GM19395 (cell line): ENCODE data around the gene HSD17B7.
A peak's percentile ranks its signal among the peaks of the same experiment; 100 is the strongest.
"Not testable (repeated sequence)": the region's sequence is repeated elsewhere in the genome, so short reads cannot be mapped to it uniquely, and the experiment has no call there.

Experiments
- ATAC-seq: cut with Tn5 transposase; IDR thresholded peaks from one replicate; pipeline ENCODE4 v1.9.1; 2021; ENCODE audit warnings: mild to moderate bottlenecking, moderate library complexity; ENCODE audit not compliant: unreplicated experiment

HSD17B7 gene

GRCh38 chr1:162799995-162800830 lies 9.7 kb downstream of the HSD17B7 start:
- not testable (repeated sequence) for ATAC-seq

- not testable (repeated sequence) for ATAC-seq
Observed at GRCh38 chr1:162807503-162807902, 17.0 kb downstream of the HSD17B7 start.

GRCh38 chr1:162812357-162812756 lies 21.9 kb downstream of the HSD17B7 start:
- not testable (repeated sequence) for ATAC-seq

DNA sequence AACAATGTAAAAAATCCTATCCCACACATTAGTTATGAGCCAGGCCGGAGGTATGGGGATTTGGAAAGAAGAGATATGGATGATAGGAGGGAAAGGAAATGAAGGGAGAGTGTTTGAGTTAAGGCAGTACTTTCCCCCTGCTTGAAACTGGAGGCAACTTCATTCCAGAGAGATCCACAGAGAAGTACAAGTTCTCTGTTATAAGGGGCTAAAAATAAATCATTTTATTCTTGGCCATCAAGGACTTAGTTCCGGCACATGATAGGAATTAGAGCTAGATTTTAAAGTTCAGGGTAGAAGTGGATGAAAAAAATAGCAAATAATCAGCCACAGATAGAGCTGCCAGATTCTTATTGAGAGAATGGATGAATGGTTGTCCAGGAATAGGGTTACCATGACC lies 27.6 kb downstream of the HSD17B7 start:
- ATAC-seq = not testable (repeated sequence)

- ATAC-seq = not testable (repeated sequence)
Observed at GRCh38 chr1:162818666-162819065, 28.2 kb downstream of the HSD17B7 start.

GRCh38 chr1:162822391-162823200 lies 32.1 kb downstream of the HSD17B7 start:
- ATAC-seq = no peak

GRCh38 chr1:162823231-162823630 lies 32.7 kb downstream of the HSD17B7 start:
- ATAC-seq = no peak

DNA sequence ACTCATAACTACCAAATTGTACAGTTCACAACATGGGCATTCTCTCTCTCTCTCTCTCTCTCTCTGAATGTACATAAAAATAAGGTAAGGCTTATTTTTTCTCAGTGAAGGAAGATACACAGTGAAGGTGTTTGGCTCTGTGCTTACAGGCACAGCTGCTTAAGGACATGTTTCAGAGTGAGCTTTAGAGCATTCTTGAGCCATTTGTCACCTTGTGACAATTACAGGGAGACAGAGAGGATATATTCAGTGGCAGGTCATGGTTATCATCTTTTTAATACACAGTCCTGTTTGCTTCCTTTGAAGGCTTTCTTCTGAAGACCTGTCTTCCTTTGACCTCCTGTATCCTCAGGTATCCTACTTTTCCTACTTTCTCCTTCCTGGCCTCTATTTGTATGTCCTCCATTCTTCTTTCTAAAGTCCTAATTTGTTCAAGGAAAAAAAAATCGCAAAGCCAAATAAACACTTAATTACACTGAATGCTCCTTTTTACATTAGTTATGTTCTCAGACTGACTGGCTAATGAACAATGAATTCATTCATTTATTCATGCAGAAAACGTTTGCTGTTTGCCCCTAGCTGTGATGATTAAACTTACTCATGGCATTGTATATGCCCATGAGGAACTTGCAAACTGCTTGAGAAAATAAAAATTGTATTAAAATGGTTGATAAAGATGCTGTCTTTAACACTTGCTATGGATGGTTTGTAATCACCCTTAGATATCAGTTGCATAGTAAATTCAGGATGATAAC lies 33.4 kb downstream of the HSD17B7 start:
- no peak for ATAC-seq

DNA sequence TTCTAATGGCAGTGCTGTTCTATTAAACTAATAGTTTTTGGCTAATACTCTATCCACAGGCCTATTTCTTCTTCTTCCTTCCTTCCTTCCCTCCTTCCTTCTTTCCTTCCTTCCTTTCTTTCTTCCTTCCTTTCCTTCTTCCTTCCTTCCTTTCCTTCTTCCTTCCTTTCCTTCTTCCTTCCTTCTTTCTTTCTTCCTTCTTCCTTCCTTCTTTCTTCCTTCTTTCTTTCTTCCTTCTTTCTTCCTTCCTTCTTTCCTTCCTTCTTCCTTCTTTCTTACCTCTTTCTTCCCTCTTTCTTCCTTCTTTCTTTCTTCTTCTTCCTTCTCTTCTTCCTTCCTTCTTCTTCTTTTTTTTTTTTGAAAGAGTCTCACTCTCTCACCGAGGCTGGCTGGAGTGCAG lies 38.8 kb downstream of the HSD17B7 start:
- ATAC-seq = no peak

GRCh38 chr1:162832470-162832869 lies 42.0 kb downstream of the HSD17B7 start:
- no peak for ATAC-seq

- peak; percentile 98 for ATAC-seq
Observed at GRCh38 chr1:162835157-162835899, 44.8 kb downstream of the HSD17B7 start.

DNA sequence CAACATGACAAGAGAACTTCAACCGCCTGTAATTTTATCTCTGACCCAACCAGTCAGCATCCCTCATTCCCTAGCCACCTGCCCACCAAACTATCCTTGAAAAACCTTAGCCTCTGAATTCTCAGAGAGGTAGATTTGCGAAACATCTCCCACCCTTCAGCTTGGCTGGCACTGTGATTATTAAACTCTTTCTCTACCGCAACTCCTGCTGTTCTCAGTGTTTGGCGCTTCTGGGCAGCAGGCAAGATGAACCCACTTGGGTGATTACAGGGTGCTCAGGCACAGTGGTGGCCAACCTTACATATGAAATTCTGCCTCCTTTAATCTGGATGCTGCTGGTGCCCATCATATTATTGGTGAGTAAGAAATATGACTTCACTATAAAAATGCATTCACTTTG lies 48.4 kb downstream of the HSD17B7 start:
- no peak for ATAC-seq

DNA sequence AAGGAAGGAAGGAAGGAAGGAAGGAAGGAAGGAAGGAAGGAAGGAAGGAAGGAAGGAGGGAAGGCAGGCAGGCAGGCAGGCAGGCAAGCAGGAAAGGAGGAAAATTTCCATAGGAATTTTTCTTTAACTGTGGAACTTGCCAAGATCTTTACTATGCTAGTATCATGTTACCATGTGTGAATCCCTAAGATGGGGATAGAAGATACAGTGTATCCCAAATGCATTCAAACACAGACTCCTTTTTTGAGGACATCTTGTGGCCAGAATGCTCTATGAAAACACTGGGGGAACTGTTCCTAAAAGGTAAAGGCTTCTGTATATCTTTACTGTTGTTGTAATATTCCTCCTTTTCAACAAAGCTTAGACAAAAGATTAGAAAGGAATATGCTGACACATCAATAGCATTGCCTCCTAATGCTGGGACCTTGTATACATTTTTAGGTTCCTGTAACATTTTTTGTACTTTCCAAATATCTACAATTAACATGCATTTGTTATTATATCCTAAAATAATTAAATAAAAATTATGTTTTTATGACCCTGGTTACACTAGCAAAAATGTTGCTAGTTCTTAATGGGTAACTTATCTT lies 49.8 kb downstream of the HSD17B7 start:
- ATAC-seq = no peak

- no peak for ATAC-seq
Observed at GRCh38 chr1:162844153-162844552, 53.7 kb downstream of the HSD17B7 start.

DNA sequence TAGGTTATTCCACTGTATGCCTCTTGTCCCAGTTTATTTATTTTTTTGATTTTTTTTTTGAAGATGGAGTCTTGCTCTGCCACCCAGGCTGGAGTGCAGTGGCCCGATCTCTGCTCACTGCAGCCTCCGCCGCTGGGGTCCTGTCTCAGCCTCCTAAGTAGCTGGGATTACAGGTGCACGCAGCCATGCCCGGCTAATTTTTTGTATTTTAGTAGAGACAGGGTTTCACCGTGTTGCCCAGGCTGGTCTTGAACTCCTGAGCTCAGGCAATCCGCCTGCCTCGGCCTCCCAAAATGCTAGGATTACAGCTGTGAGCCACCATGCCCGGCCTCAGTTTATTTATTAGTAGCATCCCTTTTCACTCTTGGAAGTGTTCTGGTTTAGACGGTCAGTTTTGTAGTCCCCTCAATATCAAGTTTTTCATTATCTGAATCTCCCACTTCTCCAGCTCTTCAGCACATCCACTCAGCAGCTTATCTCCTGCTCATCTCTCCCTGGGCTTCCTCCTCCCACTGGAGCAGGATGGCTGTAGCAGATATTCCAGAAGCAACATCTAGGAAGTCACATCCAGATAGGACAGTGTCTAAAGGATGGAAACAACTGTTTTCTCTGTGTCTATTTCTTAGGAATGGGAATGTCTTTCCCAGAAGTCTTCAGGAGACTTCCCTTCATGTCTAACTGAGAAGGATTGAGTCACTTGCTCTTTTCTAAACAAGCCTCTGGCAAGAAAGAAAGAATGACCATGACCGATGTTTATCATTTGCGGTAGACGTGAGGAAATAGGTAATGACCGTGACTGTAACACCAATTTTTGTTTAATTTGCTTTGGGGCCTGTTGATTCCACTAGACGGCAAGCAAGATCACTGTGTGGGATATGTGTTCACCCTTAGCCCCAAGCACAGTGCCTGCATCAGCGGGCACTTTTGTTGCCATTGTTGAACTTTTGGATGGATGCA lies 56.0 kb downstream of the HSD17B7 start:
- ATAC-seq = no peak

- peak; percentile 86 for ATAC-seq
Observed at GRCh38 chr1:162847839-162848453, 57.4 kb downstream of the HSD17B7 start.

GRCh38 chr1:162849711-162850110 lies 59.2 kb downstream of the HSD17B7 start:
- no peak for ATAC-seq

- no peak for ATAC-seq
Observed at GRCh38 chr1:162851341-162851740, 60.8 kb downstream of the HSD17B7 start.
